ENCODE results near the gene METTL27. TPM values are rescaled to one million over a fixed set of nuclear protein-coding genes. Genes with fewer than 3 reads are reported as not detected.

The METTL27 gene
- total and polyA plus RNA-seq, 2 of the 8 experiments (the other 6 are each of a cell fraction or from before 2014, with no cell fraction given): 6.2 to 12.0 TPM

DNA sequence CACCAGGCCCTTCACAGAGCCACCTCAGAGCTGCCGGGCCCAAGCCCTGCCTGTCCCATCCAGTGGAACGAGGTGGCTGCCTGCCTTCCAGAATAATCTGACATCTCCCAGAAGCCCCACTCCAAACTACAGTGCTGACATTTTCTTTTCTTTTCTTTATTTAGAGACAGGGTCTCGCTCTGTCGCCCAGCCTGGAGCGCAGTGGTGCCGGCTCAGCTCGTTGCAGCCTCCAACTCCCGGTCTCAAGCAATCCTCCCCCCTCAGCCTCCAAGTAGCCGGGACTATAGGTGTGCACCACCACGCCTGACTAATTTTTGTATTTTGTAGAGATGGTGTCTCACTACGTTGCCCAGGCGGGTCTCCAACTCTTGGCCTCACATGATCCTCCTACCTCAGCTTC, 19.0 kb upstream of the METTL27 start:
- no peak overlapping the region for H3K4ac ChIP-seq (replicated peaks; ENCODE audit: insufficient read length, low read depth, low read length)
- no peak overlapping the region for H2BK120ac ChIP-seq (replicated peaks; ENCODE audit: low read depth, low read length)
- no peak overlapping the region for H2AFZ ChIP-seq (ENCODE audit: low read length)
- H2BK5ac ChIP-seq (ENCODE audit: low read depth, low read length): no peak overlapping the region
- no peak overlapping the region for H3K23ac ChIP-seq (ENCODE audit: insufficient read length)
- H3K27ac ChIP-seq (ENCODE audit: low read depth, low read length): no peak overlapping the region
- H3K9ac ChIP-seq (replicated peaks in 1 of 4; ENCODE audit: extremely low read depth in 1 of 4, low read depth in 3 of 4, low read length in 3 of 4): no peak overlapping the region
- H3K4me2 ChIP-seq (ENCODE audit: insufficient read depth in 1 of 2, low read depth in 2 of 2, low read length in 2 of 2): no peak overlapping the region
- H3K23me2 ChIP-seq (ENCODE audit: low read depth, low read length): peaks cover 2% of the 10 kb centered on the region; the same call in 1 of the 2 replicates
- no peak overlapping the region for H3K18ac ChIP-seq (ENCODE audit: extremely low read depth, low read length)
- H3K36me3 ChIP-seq (ENCODE audit: control insufficient read depth in 2 of 4, insufficient read depth in 4 of 4, low read length in 3 of 4): no peaks in the 10 kb centered on the region
- H3K14ac ChIP-seq (ENCODE audit: insufficient read length): no peak overlapping the region
- peaks cover 0 to 2% (median 0%) of the 10 kb centered on the region in 4 experiments; a peak in 1 of 7 replicates for H3K27me3 ChIP-seq (replicated peaks in 1 of 4; ENCODE audit: control insufficient read depth in 3 of 4, extremely low read depth in 1 of 4, insufficient read depth in 3 of 4, low read length in 3 of 4)
- FAIRE-seq: no peak
- no peak overlapping the region for H4K91ac ChIP-seq (replicated peaks; ENCODE audit: insufficient read length, low read length)
- no peak overlapping the region for H2BK15ac ChIP-seq (ENCODE audit: low read length)
- peaks cover 0 to under 1% of the 10 kb centered on the region in 2 experiments for H4K20me1 ChIP-seq (replicated peaks in 1 of 2; ENCODE audit: control insufficient read depth in 1 of 2, insufficient read depth in 2 of 2, low read length in 2 of 2)
- H2BK20ac ChIP-seq (ENCODE audit: low read length): no peak overlapping the region
- no peak overlapping the region for H4K5ac ChIP-seq (ENCODE audit: insufficient read length, low read depth, low read length)
- TF ChIP-seq SRF (IDR thresholded peaks at IDR 0.05; ENCODE audit: low read depth, low read length) (no peak), SUZ12 (IDR thresholded peaks at IDR 0.05; ENCODE audit: low read length) (no peak), RFX5 (IDR thresholded peaks at IDR 0.05; ENCODE audit: borderline replicate concordance, low read depth, low read length) (no peak), TEAD4 (IDR thresholded peaks at IDR 0.05; ENCODE audit: low read depth, low read length) (no peak), KDM1A (IDR thresholded peaks at IDR 0.05; ENCODE audit: borderline replicate concordance, low read length) (no peak), PHF8 (conservative IDR thresholded peaks at IDR 0.05; ENCODE audit: low read depth, low read length) (no peak), SIN3A (conservative IDR thresholded peaks at IDR 0.05 in 1 of 2, IDR thresholded peaks at IDR 0.05 in 1 of 2; ENCODE audit: low read depth in 1 of 2, low read length in 2 of 2) (no peak), POLR2A (IDR thresholded peaks at IDR 0.05; ENCODE audit: control extremely low read depth in 1 of 2, low read depth in 2 of 2, low read length in 2 of 2) (no peak), RBBP5 (IDR thresholded peaks at IDR 0.05; ENCODE audit: borderline replicate concordance, low read depth, low read length) (no peak)
- TF ChIP-seq, protein P1, sequence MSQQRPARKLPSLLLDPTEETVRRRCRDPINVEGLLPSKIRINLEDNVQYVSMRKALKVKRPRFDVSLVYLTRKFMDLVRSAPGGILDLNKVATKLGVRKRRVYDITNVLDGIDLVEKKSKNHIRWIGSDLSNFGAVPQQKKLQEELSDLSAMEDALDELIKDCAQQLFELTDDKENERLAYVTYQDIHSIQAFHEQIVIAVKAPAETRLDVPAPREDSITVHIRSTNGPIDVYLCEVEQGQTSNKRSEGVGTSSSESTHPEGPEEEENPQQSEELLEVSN (IDR thresholded peaks at IDR 0.05): no peak
- TF ChIP-seq, protein P2, sequence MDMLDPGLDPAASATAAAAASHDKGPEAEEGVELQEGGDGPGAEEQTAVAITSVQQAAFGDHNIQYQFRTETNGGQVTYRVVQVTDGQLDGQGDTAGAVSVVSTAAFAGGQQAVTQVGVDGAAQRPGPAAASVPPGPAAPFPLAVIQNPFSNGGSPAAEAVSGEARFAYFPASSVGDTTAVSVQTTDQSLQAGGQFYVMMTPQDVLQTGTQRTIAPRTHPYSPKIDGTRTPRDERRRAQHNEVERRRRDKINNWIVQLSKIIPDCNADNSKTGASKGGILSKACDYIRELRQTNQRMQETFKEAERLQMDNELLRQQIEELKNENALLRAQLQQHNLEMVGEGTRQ (IDR thresholded peaks at IDR 0.05; ENCODE audit: low read length): no peak
- TF ChIP-seq, protein P3, sequence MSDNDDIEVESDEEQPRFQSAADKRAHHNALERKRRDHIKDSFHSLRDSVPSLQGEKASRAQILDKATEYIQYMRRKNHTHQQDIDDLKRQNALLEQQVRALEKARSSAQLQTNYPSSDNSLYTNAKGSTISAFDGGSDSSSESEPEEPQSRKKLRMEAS (IDR thresholded peaks at IDR 0.05): no peak
- H2BK12ac ChIP-seq (ENCODE audit: low read depth, low read length): no peak overlapping the region
- no peak overlapping the region for H3K56ac ChIP-seq (replicated peaks; ENCODE audit: insufficient read length, low read depth, low read length)
- no peaks in the 10 kb centered on the region for H3K79me2 ChIP-seq (ENCODE audit: control insufficient read depth in 1 of 2, insufficient read depth in 2 of 2, low read length in 2 of 2)
- no peaks in the 10 kb centered on the region for H3K79me1 ChIP-seq (ENCODE audit: low read depth, low read length)
- H3K4me1 ChIP-seq (replicated peaks in 1 of 4; ENCODE audit: control insufficient read depth in 3 of 4, insufficient read depth in 4 of 4, low read length in 3 of 4): no peaks in the 10 kb centered on the region
- no peak for DNase-seq (ENCODE audit: low read depth in 1 of 2, low spot score in 2 of 2)
- WGBS, 2 experiments (ENCODE audit: extremely low coverage in 1 of 2, insufficient coverage in 1 of 2, insufficient read length in 1 of 2, insufficient replicate concordance in 2 of 2, low coverage in 1 of 2, low lambda C conversion rate in 2 of 2, missing lambda C conversion rate in 1 of 2): 96% methylated on average over 11 of the region's 12 CpGs; no CpG with 5 or more reads in 1 of the 2 experiments
- ChIA-PET POLR2A (ENCODE audit: partially characterized antibody) (no interaction called here), CTCF (ENCODE audit: partially characterized antibody) (interaction anchor here (1.7 kb wide), 1 partner anchor 110 kb away, joined by 4 read pairs; no protein-coding TSS in a partner anchor)
- no peak overlapping the region for H4K8ac ChIP-seq (ENCODE audit: extremely low read depth, insufficient read depth, low read length)
- no peaks in the 10 kb centered on the region for H3K9me3 ChIP-seq (ENCODE audit: insufficient read depth in 2 of 2, low read depth in 1 of 2, low read length in 1 of 2)
- H2AK5ac ChIP-seq (ENCODE audit: low read depth, low read length): no peak overlapping the region
- no peak overlapping the region for H3K4me3 ChIP-seq (ENCODE audit: extremely low read depth in 1 of 4, insufficient read depth in 2 of 4, low read depth in 3 of 4, low read length in 4 of 4)

Measured in H1 (cell line).